HepG2 (cell line): Measurements from ENCODE around the gene EFCAB8. TPM values are rescaled to one million over a fixed set of nuclear protein-coding genes. Genes with fewer than 3 reads are reported as not detected.
A peak's percentile ranks its signal among the peaks of the same experiment; 100 is the strongest.

Experiments used
- AGO1 ChIP-seq: fragments of 200-400 bp; formaldehyde crosslinking; IDR thresholded peaks from 2 replicates; pipeline ENCODE4 v1.6.1; 2017; ENCODE audit warnings: mild to moderate bottlenecking, low read depth, low read length, moderate library complexity; ENCODE audit not compliant: poor library complexity, severe bottlenecking
- NR3C1 ChIP-seq: sonication (generic); formaldehyde crosslinking; IDR thresholded peaks from 2 replicates; pipeline ENCODE4 v1.4.0; 2020; ENCODE audit warnings: missing genetic modification reagents
- SIN3A ChIP-seq: IDR thresholded peaks from 2 replicates; pipeline ENCODE4 v1.6.1; 2011; ENCODE audit warnings: low read depth, mild to moderate bottlenecking, control low read depth, low read length, borderline replicate concordance
- TBX3 ChIP-seq: fragments of 450-650 bp; IDR thresholded peaks from 2 replicates; pipeline ENCODE4 v1.6.1; 2017; ENCODE audit warnings: antibody characterized with exemption, mild to moderate bottlenecking, inconsistent platforms, borderline replicate concordance
- ZBTB7A ChIP-seq: sonication (generic); formaldehyde crosslinking; IDR thresholded peaks from 2 replicates; pipeline ENCODE4 v1.8.0; 2022; ENCODE audit warnings: mild to moderate bottlenecking, missing genetic modification reagents
- ZNF383 ChIP-seq: sonication (generic); formaldehyde crosslinking; IDR thresholded peaks from 2 replicates; pipeline ENCODE4 v1.4.0; 2020; ENCODE audit warnings: missing genetic modification reagents, mild to moderate bottlenecking, borderline replicate concordance
- ZNF556 ChIP-seq: sonication (generic); formaldehyde crosslinking; IDR thresholded peaks from 2 replicates; pipeline ENCODE4 v1.4.0; 2020; ENCODE audit warnings: mild to moderate bottlenecking, missing genetic modification reagents, borderline replicate concordance
- ZNF7 ChIP-seq: IDR thresholded peaks from 2 replicates; pipeline ENCODE4 v1.6.1; 2016; ENCODE audit warnings: missing biosample characterization, missing genetic modification reagents
- ZNF850 ChIP-seq: sonication (generic); formaldehyde crosslinking; conservative IDR thresholded peaks from 2 replicates; pipeline ENCODE4 v1.9.0; 2021; ENCODE audit warnings: mild to moderate bottlenecking, missing genetic modification reagents
- ZNF883 ChIP-seq: sonication (generic); formaldehyde crosslinking; IDR thresholded peaks from 2 replicates; pipeline ENCODE4 v1.5.1; 2020; ENCODE audit warnings: mild to moderate bottlenecking, missing genetic modification reagents; ENCODE audit errors: not compliant biosample characterization
- polyA plus RNA-seq, 8 experiments: library from polyadenylated mRNA; depleted of rRNA in 3 of 8; stranded (reverse) in 7 of 8; unstranded in 1 of 8; fragments of >200 nt; fragmentation: Illumina TruSeq in 4 of 8; extraction: Trizol in 4 of 8; gene quantifications; 2 replicates each; pipeline versions ENCODE4 v1.2.1 to v1.2.3, GENCODE V29; 2011 to 2016; ENCODE audit warnings: low read depth in 4 of 8, missing spikeins in 1 of 8, mixed read lengths in 1 of 8; ENCODE audit not compliant: insufficient read depth in 1 of 8
- total RNA-seq, 5 experiments: library from RNA; depleted of rRNA; stranded (reverse); fragments of >200 nt; fragmentation: Illumina TruSeq; extraction: Trizol; gene quantifications; 2 replicates each; pipeline ENCODE4 v1.2.3, GENCODE V29; 2016; ENCODE audit warnings: low read depth in 1 of 5
- TF ChIP-seq, protein P1 (sequence below): sonication (generic); formaldehyde crosslinking; IDR thresholded peaks from 2 replicates; pipeline ENCODE4 v1.4.0; 2020; ENCODE audit warnings: missing genetic modification reagents, mild to moderate bottlenecking, borderline replicate concordance
- TF ChIP-seq, protein P2 (sequence below): sonication (generic); formaldehyde crosslinking; IDR thresholded peaks from 2 replicates; pipeline ENCODE4 v1.4.0; 2020; ENCODE audit warnings: mild to moderate bottlenecking, missing genetic modification reagents, borderline replicate concordance
- TF ChIP-seq, protein P3 (sequence below): sonication (generic); formaldehyde crosslinking; IDR thresholded peaks from 2 replicates; pipeline ENCODE4 v1.4.0; 2020; ENCODE audit warnings: mild to moderate bottlenecking, missing genetic modification reagents
- TF ChIP-seq, protein P4 (sequence below): sonication (generic); formaldehyde crosslinking; IDR thresholded peaks from 2 replicates; pipeline ENCODE4 v1.8.1; 2022; ENCODE audit warnings: mild to moderate bottlenecking, missing genetic modification reagents
- TF ChIP-seq, protein P5 (sequence below), 2 experiments: sonication (generic) in 1 of 2; formaldehyde crosslinking in 1 of 2; IDR thresholded peaks; 2 replicates each; pipeline versions ENCODE4 v1.6.1 to v1.9.0; 2014 to 2022; ENCODE audit warnings: antibody characterized with exemption in 1 of 2, borderline replicate concordance in 1 of 2, inconsistent platforms in 1 of 2, low read depth in 1 of 2, missing genetic modification reagents in 1 of 2

EFCAB8 gene
- total and polyA plus RNA-seq, 2 of the 13 experiments (the other 11 are each of a cell fraction or from before 2014, with no cell fraction given): 0.15 to 0.22 TPM

DNA sequence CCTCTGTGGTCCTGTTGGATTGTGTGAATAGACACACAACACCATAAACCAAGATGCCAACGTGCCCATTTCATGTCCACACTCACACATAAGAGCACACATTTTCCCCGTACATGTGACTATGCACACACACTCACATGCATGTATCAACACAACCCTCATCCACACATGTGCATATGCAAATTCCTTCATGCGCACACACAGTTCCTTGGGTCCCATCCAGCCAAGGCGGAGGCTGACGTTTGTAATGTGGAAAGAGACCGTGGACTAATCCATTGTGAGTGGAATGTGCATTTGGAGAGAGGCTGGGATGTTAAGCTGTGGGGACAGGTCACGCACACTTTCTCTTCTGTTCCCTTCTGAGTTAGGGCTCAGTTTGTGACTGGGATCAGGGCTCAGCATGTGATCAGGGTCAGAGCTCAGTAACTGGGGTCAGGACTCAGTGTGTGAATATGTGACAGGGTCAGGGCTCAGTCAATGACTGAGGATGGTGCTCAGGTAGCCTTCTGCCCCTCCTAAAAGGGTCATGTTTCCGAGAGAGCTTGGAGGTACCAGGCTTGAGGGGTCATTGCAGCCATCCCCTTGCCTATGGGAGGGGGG lies 148.2 kb downstream of the EFCAB8 start (continued):
- TF ChIP-seq, protein P1, sequence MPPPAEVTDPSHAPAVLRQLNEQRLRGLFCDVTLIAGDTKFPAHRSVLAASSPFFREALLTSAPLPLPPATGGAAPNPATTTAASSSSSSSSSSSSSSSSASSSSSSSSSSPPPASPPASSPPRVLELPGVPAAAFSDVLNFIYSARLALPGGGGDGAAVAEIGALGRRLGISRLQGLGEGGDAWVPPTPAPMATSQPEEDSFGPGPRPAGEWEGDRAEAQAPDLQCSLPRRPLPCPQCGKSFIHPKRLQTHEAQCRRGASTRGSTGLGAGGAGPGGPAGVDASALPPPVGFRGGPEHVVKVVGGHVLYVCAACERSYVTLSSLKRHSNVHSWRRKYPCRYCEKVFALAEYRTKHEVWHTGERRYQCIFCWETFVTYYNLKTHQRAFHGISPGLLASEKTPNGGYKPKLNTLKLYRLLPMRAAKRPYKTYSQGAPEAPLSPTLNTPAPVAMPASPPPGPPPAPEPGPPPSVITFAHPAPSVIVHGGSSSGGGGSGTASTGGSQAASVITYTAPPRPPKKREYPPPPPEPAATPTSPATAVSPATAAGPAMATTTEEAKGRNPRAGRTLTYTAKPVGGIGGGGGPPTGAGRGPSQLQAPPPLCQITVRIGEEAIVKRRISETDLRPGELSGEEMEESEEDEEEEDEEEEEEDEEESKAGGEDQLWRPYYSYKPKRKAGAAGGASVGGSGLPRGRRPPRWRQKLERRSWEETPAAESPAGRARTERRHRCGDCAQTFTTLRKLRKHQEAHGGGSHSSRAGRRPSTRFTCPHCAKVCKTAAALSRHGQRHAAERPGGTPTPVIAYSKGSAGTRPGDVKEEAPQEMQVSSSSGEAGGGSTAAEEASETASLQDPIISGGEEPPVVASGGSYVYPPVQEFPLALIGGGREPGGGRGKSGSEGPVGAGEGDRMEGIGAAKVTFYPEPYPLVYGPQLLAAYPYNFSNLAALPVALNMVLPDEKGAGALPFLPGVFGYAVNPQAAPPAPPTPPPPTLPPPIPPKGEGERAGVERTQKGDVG (CRISPR knock-in tag): no peak
- TF ChIP-seq ZNF556 (CRISPR knock-in tag) (no peak), ZNF850 (CRISPR knock-in tag) (no peak), ZNF383 (CRISPR knock-in tag) (no peak), NR3C1 (no peak), SIN3A (no peak), ZBTB7A (CRISPR knock-in tag) (no peak), ZNF883 (peak; percentile 87), AGO1 (no peak), TBX3 (no peak), ZNF7 (CRISPR knock-in tag) (no peak)
- TF ChIP-seq, protein P2, sequence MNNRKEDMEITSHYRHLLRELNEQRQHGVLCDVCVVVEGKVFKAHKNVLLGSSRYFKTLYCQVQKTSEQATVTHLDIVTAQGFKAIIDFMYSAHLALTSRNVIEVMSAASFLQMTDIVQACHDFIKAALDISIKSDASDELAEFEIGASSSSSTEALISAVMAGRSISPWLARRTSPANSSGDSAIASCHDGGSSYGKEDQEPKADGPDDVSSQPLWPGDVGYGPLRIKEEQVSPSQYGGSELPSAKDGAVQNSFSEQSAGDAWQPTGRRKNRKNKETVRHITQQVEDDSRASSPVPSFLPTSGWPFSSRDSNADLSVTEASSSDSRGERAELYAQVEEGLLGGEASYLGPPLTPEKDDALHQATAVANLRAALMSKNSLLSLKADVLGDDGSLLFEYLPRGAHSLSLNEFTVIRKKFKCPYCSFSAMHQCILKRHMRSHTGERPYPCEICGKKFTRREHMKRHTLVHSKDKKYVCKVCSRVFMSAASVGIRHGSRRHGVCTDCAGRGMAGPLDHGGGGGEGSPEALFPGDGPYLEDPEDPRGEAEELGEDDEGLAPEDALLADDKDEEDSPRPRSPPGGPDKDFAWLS (CRISPR knock-in tag): no peak; the same call in 1 of the 2 replicates
- TF ChIP-seq, protein P3, sequence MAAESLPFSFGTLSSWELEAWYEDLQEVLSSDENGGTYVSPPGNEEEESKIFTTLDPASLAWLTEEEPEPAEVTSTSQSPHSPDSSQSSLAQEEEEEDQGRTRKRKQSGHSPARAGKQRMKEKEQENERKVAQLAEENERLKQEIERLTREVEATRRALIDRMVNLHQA (CRISPR knock-in tag): no peak
- TF ChIP-seq, protein P4, sequence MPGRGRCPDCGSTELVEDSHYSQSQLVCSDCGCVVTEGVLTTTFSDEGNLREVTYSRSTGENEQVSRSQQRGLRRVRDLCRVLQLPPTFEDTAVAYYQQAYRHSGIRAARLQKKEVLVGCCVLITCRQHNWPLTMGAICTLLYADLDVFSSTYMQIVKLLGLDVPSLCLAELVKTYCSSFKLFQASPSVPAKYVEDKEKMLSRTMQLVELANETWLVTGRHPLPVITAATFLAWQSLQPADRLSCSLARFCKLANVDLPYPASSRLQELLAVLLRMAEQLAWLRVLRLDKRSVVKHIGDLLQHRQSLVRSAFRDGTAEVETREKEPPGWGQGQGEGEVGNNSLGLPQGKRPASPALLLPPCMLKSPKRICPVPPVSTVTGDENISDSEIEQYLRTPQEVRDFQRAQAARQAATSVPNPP (CRISPR knock-in tag): no peak
- TF ChIP-seq, protein P5, sequence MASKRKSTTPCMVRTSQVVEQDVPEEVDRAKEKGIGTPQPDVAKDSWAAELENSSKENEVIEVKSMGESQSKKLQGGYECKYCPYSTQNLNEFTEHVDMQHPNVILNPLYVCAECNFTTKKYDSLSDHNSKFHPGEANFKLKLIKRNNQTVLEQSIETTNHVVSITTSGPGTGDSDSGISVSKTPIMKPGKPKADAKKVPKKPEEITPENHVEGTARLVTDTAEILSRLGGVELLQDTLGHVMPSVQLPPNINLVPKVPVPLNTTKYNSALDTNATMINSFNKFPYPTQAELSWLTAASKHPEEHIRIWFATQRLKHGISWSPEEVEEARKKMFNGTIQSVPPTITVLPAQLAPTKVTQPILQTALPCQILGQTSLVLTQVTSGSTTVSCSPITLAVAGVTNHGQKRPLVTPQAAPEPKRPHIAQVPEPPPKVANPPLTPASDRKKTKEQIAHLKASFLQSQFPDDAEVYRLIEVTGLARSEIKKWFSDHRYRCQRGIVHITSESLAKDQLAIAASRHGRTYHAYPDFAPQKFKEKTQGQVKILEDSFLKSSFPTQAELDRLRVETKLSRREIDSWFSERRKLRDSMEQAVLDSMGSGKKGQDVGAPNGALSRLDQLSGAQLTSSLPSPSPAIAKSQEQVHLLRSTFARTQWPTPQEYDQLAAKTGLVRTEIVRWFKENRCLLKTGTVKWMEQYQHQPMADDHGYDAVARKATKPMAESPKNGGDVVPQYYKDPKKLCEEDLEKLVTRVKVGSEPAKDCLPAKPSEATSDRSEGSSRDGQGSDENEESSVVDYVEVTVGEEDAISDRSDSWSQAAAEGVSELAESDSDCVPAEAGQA (IDR thresholded peaks at IDR 0.05; ENCODE audit: low read depth): no peak
- TF ChIP-seq, protein P5 (CRISPR knock-in tag; IDR thresholded peaks at IDR 0.05; ENCODE audit: borderline replicate concordance): no peak
